DOHH2 (cell line): ENCODE measurements around the gene KSR1.

Experiments
- CTCF ChIP-seq: fragments of 200-600 bp; sonication (generic); IDR thresholded peaks from one replicate; pipeline ENCODE4 v1.5.1; 2014; ENCODE audit warnings: antibody characterized with exemption, mild to moderate bottlenecking, low read depth, low read length; ENCODE audit not compliant: poor library complexity, severe bottlenecking
- EZH2phosphoT487 ChIP-seq: fragments of 200-600 bp; sonication (generic); IDR thresholded peaks from 2 replicates; pipeline ENCODE4 v1.6.1; 2017; ENCODE audit warnings: borderline replicate concordance, mild to moderate bottlenecking, antibody characterized with exemption, low read length, moderate library complexity, mixed read lengths

- TF ChIP-seq CTCF (no peak), EZH2phosphoT487 (no peak)
These were observed 90.5 kb downstream of the KSR1 start for GRCh38 chr17:27546624-27547300.
